HG02588 (cell line): ENCODE results near the gene SHC2.
"Not testable (repeated sequence)": the region's sequence is repeated elsewhere in the genome, so short reads cannot be mapped to it uniquely, and the experiment has no call there.

Experiments used
- ATAC-seq: cut with Tn5 transposase; IDR thresholded peaks from one replicate; pipeline ENCODE4 v1.9.1; 2021; ENCODE audit warnings: mild to moderate bottlenecking, moderate library complexity; ENCODE audit not compliant: unreplicated experiment

Gene SHC2

GRCh38 chr19:493391-494170 is 32.7 kb upstream of the SHC2 start:
- ATAC-seq: no peak

DNA sequence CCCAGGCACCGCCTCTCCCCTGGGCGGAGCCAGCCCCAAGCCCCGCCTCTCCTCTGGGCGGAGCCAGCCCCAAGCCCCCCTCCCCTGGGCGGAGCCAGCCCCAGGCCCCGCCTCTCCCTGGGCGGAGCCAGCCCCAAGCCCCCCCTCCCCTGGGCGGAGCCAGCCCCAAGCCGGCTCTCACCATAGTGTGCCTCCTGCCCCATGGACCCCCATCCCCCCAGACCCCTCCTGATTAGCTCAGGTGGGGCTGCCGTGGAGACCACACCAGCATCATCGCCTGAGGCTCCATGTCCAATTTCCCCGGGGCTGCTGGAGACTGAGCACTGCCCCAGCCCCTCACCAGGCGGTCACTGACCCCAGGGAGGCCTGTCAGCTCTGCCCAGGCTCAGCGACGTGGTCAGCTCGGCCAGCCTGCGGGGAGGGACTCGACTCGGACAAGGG is 31.3 kb upstream of the SHC2 start:
- no peak for ATAC-seq

DNA sequence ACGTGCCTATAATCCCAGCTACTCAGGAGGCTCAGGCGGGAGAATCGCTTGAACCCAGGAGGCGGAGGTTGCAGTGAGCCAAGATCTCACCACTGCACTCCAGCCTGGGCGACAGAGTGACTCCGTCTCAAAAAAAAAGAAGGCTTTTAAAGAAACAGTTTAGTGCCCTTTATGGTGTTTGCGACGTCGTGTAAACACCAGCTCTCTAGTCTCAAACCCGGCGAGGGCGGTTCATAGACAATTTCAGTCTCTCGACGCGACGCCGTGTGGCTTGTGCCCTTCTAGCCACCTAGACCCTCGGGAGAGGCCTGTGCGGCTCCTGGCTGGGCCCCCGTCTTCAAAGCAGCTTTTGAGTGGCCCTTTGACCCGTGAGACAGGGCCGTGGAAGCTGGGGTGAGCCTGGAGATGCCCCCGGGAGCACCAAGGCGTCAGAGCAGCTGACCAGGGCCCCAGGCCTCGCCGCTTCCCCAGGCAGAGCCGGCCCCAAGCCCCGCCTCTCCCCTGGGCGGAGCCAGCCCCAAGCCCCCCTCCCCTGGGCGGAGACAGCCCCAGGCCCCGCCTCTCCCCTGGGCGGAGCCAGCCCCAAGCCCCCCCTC is 30.4 kb upstream of the SHC2 start:
- no peak for ATAC-seq

- no peak for ATAC-seq
These were observed 28.8 kb upstream of the SHC2 start for GRCh38 chr19:489418-490196.

- peak; percentile 74 for ATAC-seq
These were observed 27.9 kb upstream of the SHC2 start for GRCh38 chr19:488505-489417.

- no peak for ATAC-seq
These were observed 24.9 kb upstream of the SHC2 start for GRCh38 chr19:485583-486236.

GRCh38 chr19:485077-485476 is 24.2 kb upstream of the SHC2 start:
- ATAC-seq: no peak

- ATAC-seq: no peak
These were observed 23.7 kb upstream of the SHC2 start for GRCh38 chr19:484494-484893.

GRCh38 chr19:483332-484072 is 22.7 kb upstream of the SHC2 start:
- ATAC-seq: no peak

DNA sequence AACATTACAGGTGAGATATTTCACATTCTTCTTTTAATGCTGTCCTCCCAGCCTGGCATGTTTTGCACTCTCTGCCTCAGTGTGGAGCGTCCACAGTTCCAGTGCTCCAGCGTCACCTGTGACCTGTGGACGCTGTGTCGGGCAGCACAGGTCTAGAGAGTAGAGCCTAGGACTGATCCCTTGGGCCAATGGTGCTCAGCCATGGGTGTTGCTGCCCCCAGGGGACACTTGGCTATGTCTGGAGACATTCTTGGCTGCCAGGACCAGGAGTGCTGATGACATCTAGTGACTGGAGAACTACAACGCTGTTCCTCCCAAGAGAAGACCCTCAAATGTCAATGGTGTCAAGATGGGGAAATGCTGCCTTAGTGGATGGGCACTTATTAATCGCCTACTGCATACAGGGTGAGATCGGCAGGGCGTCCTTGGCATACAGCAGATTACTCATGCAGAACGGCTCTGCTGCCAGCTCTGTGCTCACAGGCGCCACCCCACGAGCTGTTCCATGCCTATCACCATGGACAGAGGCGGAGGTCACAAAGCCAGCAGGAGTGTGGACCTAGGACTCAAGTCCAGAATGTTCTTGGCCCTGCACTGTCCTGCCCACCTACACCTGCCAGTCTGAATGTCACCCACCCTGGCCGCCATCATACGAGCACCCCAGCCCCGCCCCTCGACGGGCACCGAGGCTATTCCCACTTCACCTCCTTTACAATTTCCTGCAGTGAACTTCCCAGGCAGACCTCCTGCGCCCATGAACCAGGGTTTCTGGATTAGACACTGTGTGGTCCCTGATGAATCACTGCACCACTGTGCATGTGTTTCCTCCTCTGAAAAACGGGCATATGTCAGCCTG is 21.6 kb upstream of the SHC2 start:
- ATAC-seq: no peak

GRCh38 chr19:481100-481499 is 20.3 kb upstream of the SHC2 start:
- ATAC-seq: not testable (repeated sequence)

GRCh38 chr19:480016-480855 is 19.4 kb upstream of the SHC2 start:
- no peak for ATAC-seq

DNA sequence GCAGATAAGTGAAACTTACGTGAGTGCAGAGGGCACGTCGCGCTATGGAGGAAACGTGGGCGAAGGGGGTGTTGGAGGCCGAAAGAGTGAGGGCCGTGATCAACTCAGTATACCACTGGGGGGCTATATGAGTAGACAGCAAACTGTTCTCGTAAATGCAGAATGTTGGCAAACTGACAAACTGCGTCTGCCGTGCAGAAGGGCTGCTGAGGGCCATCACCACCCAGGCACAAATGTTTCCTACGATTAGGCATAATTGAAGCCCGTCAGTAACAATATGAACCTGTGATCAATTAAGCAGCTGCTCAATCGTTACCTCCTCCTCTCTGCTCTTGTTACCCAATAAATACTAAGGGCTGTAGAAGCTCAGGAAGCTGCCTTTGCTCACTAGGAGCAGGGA is 18.1 kb upstream of the SHC2 start:
- ATAC-seq: no peak

GRCh38 chr19:478236-478903 is 17.5 kb upstream of the SHC2 start:
- ATAC-seq: no peak

DNA sequence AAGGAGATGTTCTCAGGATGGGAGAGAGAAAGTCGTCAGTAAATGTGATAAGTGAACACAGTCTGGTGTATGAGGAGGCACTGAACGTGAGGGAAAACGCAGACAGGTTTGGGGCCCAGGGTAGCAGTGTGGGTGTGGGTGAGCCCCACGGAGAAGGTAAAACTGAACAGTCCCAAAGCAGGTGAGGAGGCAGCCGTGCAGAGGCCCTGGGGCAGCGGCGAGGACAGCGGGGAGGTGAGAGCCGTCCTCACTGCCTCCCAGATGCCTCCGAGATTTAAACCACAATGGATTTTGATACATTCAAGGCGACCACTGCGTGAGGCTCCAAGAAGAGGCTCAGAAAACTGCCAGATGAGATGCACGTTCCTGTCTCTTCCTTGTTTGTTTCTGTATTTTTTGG is 14.5 kb upstream of the SHC2 start:
- ATAC-seq: no peak

DNA sequence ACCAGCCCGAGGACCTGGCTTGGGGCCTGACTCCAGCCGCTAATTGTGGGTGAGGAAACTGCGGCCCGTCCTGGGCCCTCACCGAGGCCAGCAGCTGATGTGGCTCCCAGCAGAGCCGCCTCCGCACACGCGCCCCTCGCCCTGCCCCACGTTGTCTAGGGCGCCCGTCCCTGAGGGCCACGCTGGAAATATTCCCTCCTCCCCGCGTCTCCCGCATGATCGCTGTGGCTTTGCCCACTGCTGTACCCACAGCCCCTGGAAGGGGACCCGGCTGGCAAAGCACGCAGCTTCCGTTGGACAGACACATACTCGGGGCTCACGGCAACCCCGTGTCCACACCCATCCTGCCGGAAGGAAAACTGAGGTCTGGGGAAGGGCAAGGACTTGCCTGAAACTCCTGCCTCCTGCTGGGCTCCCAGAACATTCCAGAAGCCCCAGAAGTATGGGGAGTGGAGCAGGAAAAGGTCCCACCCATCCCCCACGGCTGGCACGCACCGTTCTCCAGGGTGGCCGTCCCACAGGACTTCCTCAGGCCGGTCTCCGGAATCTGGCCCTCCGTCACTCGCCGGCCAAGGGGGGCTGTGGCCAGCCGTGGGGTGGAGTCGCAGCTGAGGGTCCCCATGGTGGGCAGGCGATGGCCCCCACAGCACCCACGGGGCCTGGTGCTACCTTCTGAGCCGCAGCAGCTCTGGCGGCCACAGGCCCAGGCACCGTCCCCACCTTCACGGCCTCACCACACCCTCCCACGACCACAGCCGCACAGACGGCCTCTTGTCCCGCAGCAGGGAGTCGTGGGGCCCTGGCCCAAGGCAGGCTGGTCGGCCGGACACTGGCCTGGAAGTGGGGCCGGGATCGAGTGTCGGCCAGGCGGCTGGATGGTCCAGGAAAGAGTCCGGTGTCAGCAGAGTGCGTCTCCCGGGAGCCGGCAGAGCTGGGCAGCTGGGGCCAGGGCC is 13.6 kb upstream of the SHC2 start:
- ATAC-seq: no peak
